Neutrophil (primary cell): Measurements from ENCODE around the gene RAB11FIP5.

ENCODE experiments used
- H3K27ac ChIP-seq: fragments of 200-600 bp; sonication (generic); 2 replicates; pipeline ENCODE4 v1.5.1; 2016; ENCODE audit warnings: mild to moderate bottlenecking, moderate library complexity
- H3K27me3 ChIP-seq: fragments of 200-600 bp; sonication (generic); 2 replicates; pipeline ENCODE4 v1.6.0; 2016; ENCODE audit warnings: mild to moderate bottlenecking
- H3K36me3 ChIP-seq: fragments of 200-600 bp; sonication (generic); 2 replicates; pipeline ENCODE4 v1.5.1; 2017
- H3K4me1 ChIP-seq, 2 experiments: fragments of 200-600 bp in 1 of 2; sonication (generic) in 1 of 2; 1 replicate in 1 of 2; 2 replicates in 1 of 2; pipeline versions ENCODE4 v1.5.1 to v1.6.1; 2013 to 2016; ENCODE audit warnings: low read depth in 1 of 2, low read length in 1 of 2, mild to moderate bottlenecking in 1 of 2, moderate library complexity in 1 of 2; ENCODE audit not compliant: control insufficient read depth in 1 of 2, insufficient read depth in 1 of 2
- H3K4me3 ChIP-seq, 2 experiments: fragments of 200-600 bp in 1 of 2; sonication (generic) in 1 of 2; 1 replicate in 1 of 2; 2 replicates in 1 of 2; pipeline ENCODE4 v1.5.1; 2013 to 2016; ENCODE audit warnings: low read depth in 1 of 2, low read length in 1 of 2, mild to moderate bottlenecking in 1 of 2, moderate library complexity in 1 of 2
- H3K9me3 ChIP-seq: fragments of 200-600 bp; sonication (generic); 2 replicates; pipeline ENCODE4 v1.5.1; 2016
- TF ChIP-seq, protein P1 (sequence below): fragments of 200-600 bp; sonication (generic); IDR thresholded peaks from 2 replicates; pipeline ENCODE4 v1.5.1; 2016; ENCODE audit warnings: antibody characterized with exemption

RAB11FIP5 gene

DNA sequence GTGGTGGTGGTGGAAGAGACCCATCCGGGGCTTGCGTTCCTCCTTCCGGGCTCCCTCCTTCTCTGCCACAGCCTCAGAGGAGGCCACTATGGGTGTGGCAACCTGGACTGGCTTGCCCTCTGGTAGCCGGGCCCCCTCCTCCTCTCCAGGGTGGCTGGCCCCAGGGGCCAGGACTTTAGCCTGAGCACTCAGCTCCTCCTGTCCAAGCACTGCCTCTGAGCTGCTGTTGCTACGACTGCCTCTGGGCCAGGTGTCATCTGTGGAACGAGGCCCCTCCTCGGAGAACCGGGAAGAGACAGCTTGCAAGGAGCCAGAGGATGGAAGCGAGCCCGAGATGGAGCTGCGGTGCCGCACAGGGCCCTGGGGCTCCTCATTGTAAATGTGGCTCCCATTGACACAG, 24.5 kb downstream of the RAB11FIP5 start:
- Histone ChIP-seq H3K4me1 (peaks cover 20 to 21% of the 10 kb centered on the region in 2 experiments), H3K9me3 (no peaks in the 10 kb centered on the region), H3K36me3 (no peaks in the 10 kb centered on the region), H3K4me3 (no peak overlapping the region), H3K27me3 (no peaks in the 10 kb centered on the region), H3K27ac (no peak overlapping the region)
- TF ChIP-seq, protein P1, sequence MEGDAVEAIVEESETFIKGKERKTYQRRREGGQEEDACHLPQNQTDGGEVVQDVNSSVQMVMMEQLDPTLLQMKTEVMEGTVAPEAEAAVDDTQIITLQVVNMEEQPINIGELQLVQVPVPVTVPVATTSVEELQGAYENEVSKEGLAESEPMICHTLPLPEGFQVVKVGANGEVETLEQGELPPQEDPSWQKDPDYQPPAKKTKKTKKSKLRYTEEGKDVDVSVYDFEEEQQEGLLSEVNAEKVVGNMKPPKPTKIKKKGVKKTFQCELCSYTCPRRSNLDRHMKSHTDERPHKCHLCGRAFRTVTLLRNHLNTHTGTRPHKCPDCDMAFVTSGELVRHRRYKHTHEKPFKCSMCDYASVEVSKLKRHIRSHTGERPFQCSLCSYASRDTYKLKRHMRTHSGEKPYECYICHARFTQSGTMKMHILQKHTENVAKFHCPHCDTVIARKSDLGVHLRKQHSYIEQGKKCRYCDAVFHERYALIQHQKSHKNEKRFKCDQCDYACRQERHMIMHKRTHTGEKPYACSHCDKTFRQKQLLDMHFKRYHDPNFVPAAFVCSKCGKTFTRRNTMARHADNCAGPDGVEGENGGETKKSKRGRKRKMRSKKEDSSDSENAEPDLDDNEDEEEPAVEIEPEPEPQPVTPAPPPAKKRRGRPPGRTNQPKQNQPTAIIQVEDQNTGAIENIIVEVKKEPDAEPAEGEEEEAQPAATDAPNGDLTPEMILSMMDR: no peak

DNA sequence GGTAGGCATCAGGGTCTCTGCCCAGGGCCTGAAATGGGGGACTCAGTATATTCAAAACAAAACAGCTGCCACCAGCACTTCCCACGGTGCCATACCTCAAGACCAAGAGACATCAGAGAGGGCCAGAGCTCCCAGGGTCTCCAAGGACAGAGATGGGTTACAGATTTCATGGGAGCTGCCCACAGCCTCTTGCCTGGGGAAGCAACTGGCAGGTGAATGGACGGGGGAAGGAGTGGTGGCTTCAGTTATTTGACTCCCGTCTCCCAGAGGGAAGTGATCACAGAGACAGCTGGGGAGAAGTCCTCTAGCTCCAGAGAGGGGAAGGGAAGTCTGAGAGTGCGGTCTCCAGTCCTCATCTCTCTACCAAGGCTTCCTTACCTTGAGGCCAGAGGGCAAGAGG, 25.4 kb downstream of the RAB11FIP5 start:
- Histone ChIP-seq H3K27me3 (no peaks in the 10 kb centered on the region), H3K4me3 (no peak overlapping the region), H3K9me3 (no peaks in the 10 kb centered on the region), H3K36me3 (no peaks in the 10 kb centered on the region), H3K4me1 (peaks cover 12 to 13% of the 10 kb centered on the region in 2 experiments), H3K27ac (no peak overlapping the region)
- TF ChIP-seq, protein P1: no peak

DNA sequence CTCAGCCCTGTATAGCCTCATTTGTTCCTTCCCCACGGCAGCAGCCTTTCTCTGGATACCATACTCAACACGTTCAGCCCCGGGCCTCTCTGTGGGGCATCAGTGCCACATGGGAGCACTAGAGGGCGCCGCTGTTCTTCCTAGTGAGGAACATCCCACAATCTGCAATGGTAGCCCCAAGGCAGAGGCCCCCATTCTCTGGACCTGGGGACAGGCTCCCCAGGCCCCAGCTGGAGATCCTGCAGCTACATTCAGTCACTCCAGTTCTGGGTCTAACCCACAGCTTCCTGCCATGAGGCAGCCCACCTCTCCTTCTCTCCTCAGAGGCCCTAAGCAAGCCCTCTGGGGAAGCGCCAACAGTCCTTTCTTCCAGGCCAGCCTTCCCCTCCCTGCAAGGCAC, 27.1 kb downstream of the RAB11FIP5 start:
- Histone ChIP-seq H3K4me3 (no peak overlapping the region), H3K27me3 (peaks cover 4% of the 10 kb centered on the region), H3K27ac (no peak overlapping the region), H3K9me3 (no peaks in the 10 kb centered on the region), H3K36me3 (no peaks in the 10 kb centered on the region), H3K4me1 (no peaks in the 10 kb centered on the region)
- TF ChIP-seq, protein P1: peak; percentile 79

DNA sequence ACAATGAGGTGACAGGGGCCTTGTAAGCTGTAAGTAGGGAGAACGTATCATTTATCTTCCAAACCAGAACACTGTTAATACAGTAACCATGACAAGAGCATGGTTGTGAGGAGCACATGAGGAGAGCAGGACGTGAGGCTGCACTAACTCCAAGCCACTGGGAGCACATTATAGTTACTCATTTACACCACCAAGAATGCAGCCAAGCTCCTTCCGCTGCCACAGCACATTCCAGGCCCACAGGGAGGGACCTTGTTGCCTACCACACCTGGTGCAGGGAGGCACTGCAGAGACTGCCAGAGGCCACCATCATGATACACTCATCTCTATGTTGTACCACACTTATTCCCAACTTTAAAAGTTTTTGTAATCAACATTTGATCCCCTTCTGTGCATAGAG, 27.8 kb downstream of the RAB11FIP5 start:
- Histone ChIP-seq H3K4me3 (no peak overlapping the region), H3K4me1 (no peaks in the 10 kb centered on the region), H3K9me3 (no peaks in the 10 kb centered on the region), H3K27me3 (peaks cover 11% of the 10 kb centered on the region), H3K36me3 (no peaks in the 10 kb centered on the region), H3K27ac (no peak overlapping the region)
- TF ChIP-seq, protein P1: no peak

DNA sequence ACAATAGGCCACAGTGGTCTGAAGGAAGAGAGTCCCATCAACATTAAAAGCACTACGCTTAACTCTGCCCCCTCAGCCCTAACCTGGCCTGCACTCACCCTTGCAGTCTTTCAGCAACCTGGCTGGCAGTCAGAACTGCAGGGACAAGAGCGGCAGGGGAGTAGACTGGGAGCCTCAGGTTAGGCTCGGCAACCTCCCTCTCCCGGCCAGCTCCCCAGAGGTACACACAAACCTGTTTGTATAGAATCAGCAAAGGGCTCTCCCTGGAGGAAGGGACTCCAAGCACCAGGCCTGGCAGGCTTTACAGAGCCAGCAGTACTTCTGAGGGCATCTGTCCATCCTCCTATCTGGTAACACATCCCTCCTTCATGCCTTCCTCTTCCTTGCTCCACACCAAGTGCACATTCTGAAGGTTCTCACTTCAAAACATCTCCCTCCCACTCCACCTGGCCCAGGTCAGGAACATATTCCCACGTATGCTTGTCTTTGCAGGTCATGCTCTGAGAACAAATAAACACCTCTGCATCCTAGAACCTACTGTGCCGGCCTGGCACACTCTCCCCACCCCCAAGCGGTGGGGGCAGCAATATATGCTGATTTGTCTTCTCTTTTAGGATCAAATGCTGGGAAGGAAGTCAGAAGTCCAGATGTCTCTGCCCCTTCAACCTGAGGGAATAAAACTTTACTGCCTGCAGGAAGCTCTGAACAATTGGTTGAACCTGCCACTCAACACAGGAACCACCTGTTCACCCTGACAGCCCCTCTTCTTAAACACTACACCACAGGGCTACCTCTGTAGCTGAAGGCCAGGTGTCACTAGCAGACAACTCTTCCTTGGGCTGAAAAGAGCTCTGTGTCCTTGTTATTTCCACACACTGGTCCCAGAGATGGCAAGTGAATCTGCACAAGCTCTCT, 28.6 kb downstream of the RAB11FIP5 start:
- Histone ChIP-seq H3K36me3 (no peaks in the 10 kb centered on the region), H3K4me1 (no peaks in the 10 kb centered on the region), H3K4me3 (no peak overlapping the region), H3K27me3 (peaks cover 16% of the 10 kb centered on the region), H3K27ac (no peak overlapping the region), H3K9me3 (no peaks in the 10 kb centered on the region)
- TF ChIP-seq, protein P1: no peak
